Smooth muscle cell (in vitro differentiated cells): ENCODE data around the gene AP5B1. TPM values are rescaled to one million over a fixed set of nuclear protein-coding genes. Genes with fewer than 3 reads are reported as not detected.
"Not testable (repeated sequence)": the region's sequence is repeated elsewhere in the genome, so short reads cannot be mapped to it uniquely, and the experiment has no call there.

Experiments used
- DNase-seq: peaks from one replicate; lab custom pipeline; 2025; ENCODE audit not compliant: unreplicated experiment; lab: John Stamatoyannopoulos, UW
- H2AFZ ChIP-seq: fragments of 200-600 bp; sonication (generic); 2 replicates; pipeline ENCODE4 v1.6.0; 2016; ENCODE audit warnings: antibody characterized with exemption, low read depth, mild to moderate bottlenecking
- H3F3A ChIP-seq: fragments of 200-600 bp; sonication (generic); 2 replicates; pipeline ENCODE4 v1.6.0; 2017; ENCODE audit warnings: antibody characterized with exemption, low read depth
- H3K27ac ChIP-seq: fragments of 200-600 bp; sonication (generic); 2 replicates; pipeline ENCODE4 v1.5.1; 2016; ENCODE audit warnings: low read depth, mild to moderate bottlenecking
- H3K27me3 ChIP-seq: fragments of 200-600 bp; sonication (generic); 2 replicates; pipeline ENCODE4 v1.6.1; 2016; ENCODE audit warnings: low read depth, mild to moderate bottlenecking
- H3K36me3 ChIP-seq: fragments of 200-600 bp; sonication (generic); 2 replicates; pipeline ENCODE4 v1.5.1; 2016; ENCODE audit warnings: low read depth
- H3K4me1 ChIP-seq: fragments of 200-600 bp; sonication (generic); 2 replicates; pipeline ENCODE4 v1.5.1; 2016; ENCODE audit warnings: low read depth
- H3K4me2 ChIP-seq: fragments of 200-600 bp; sonication (generic); 2 replicates; pipeline ENCODE4 v1.6.0; 2016; ENCODE audit warnings: mild to moderate bottlenecking
- H3K4me3 ChIP-seq: fragments of 200-600 bp; sonication (generic); 2 replicates; pipeline ENCODE4 v1.5.1; 2016; ENCODE audit warnings: mild to moderate bottlenecking
- H3K79me2 ChIP-seq: fragments of 200-600 bp; sonication (generic); 2 replicates; pipeline ENCODE4 v1.6.0; 2016; ENCODE audit warnings: low read depth, mild to moderate bottlenecking
- H3K9ac ChIP-seq: fragments of 200-600 bp; sonication (generic); 2 replicates; pipeline ENCODE4 v1.6.0; 2016; ENCODE audit warnings: low read depth
- H3K9me3 ChIP-seq: fragments of 200-600 bp; sonication (generic); replicated peaks from 2 replicates; pipeline ENCODE4 v1.5.1; 2016; ENCODE audit warnings: low read depth
- H4K20me1 ChIP-seq: fragments of 200-600 bp; sonication (generic); 2 replicates; pipeline ENCODE4 v1.6.0; 2016; ENCODE audit warnings: low read depth
- WGBS: methylation state at CpG from one replicate; pipeline ENCODE4 v1.1.7; 2016; ENCODE audit warnings: low lambda C conversion rate; 5-methylcytosine and 5-hydroxymethylcytosine counted together
- polyA plus RNA-seq: library from polyadenylated mRNA; unstranded; fragments of >200 nt; fragmentation: Nextera tagmentation; extraction: Ambion mirVana; gene quantifications from 2 replicates; pipeline ENCODE4 v1.2.1, GENCODE V29; 2016
- total RNA-seq: library from RNA; depleted of rRNA; stranded (reverse); fragments of >200 nt; gene quantifications from 2 replicates; pipeline ENCODE4 v1.2.3, GENCODE V29; 2014
- TF ChIP-seq, protein P1 (sequence below): fragments of 200-600 bp; sonication (generic); IDR thresholded peaks from 2 replicates; pipeline ENCODE4 v1.5.1; 2017; ENCODE audit warnings: borderline replicate concordance, mild to moderate bottlenecking, antibody characterized with exemption; ENCODE audit not compliant: insufficient read depth, poor library complexity, severe bottlenecking

Gene AP5B1
- total and polyA plus RNA-seq, 2 experiments from 2014 or later = 6.2 to 7.7 TPM

DNA sequence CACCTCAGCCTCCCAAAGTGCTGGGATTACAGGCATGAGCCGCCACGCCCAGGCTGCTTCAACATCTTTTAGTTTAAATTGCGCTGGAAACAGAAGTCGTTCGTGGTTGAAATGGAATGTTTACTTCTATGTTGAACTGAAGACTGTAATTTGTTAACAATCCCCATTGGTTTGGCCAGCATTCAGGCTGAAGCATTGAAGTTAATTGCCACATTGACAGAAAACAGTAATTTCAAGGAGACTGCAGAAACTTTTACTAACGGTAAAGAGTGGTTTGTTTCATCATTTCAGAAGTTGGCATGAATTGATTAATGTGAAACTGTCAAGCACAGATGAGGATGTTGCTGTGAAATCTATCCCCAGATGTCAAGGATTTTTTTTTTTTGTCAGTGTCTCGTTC is 14.2 kb downstream of the AP5B1 start:
- peaks cover 8% of the 10 kb centered on the region for H3F3A ChIP-seq
- H3K9ac ChIP-seq = no peak overlapping the region
- 38% methylated on average over 7 of the region's 7 CpGs for WGBS
- no peak overlapping the region for H3K27ac ChIP-seq
- no peaks in the 10 kb centered on the region for H3K4me1 ChIP-seq
- no peak overlapping the region for H3K4me3 ChIP-seq
- no peaks in the 10 kb centered on the region for H3K79me2 ChIP-seq
- H4K20me1 ChIP-seq = peaks cover 2% of the 10 kb centered on the region
- DNase-seq = no peak
- H3K36me3 ChIP-seq = no peaks in the 10 kb centered on the region
- no peaks in the 10 kb centered on the region for H3K9me3 ChIP-seq
- H3K4me2 ChIP-seq = no peak overlapping the region
- no peak overlapping the region for H2AFZ ChIP-seq
- H3K27me3 ChIP-seq = no peaks in the 10 kb centered on the region
- TF ChIP-seq, protein P1, sequence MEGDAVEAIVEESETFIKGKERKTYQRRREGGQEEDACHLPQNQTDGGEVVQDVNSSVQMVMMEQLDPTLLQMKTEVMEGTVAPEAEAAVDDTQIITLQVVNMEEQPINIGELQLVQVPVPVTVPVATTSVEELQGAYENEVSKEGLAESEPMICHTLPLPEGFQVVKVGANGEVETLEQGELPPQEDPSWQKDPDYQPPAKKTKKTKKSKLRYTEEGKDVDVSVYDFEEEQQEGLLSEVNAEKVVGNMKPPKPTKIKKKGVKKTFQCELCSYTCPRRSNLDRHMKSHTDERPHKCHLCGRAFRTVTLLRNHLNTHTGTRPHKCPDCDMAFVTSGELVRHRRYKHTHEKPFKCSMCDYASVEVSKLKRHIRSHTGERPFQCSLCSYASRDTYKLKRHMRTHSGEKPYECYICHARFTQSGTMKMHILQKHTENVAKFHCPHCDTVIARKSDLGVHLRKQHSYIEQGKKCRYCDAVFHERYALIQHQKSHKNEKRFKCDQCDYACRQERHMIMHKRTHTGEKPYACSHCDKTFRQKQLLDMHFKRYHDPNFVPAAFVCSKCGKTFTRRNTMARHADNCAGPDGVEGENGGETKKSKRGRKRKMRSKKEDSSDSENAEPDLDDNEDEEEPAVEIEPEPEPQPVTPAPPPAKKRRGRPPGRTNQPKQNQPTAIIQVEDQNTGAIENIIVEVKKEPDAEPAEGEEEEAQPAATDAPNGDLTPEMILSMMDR = no peak

DNA sequence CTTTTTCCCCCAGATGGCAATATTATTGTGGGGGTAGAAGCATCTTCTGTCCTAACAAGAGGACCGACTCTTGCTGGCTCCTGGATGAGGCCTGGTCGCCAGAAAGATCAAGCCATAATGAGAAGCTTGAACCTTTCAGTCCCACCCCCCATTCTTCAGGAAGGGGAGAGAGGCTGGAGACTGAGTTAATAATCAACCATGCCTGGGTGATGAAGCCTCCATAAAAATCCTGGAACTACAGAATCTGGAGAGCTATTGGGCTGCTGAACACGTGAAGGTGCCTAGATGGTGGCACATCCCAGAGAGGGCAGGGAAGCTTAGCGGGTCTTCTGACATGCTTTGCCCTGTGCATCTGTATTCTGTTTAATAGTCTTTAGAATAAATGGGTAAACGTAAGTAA is 16.3 kb downstream of the AP5B1 start:
- H3K9ac ChIP-seq = no peak overlapping the region
- H3K9me3 ChIP-seq = no peaks in the 10 kb centered on the region
- WGBS = 85% methylated on average over 5 of the region's 5 CpGs
- H3K27ac ChIP-seq = no peak overlapping the region
- H3K36me3 ChIP-seq = no peaks in the 10 kb centered on the region
- peaks cover 8% of the 10 kb centered on the region for H3F3A ChIP-seq
- TF ChIP-seq, protein P1 = no peak
- H3K4me2 ChIP-seq = no peak overlapping the region
- H3K4me3 ChIP-seq = no peak overlapping the region
- no peaks in the 10 kb centered on the region for H3K4me1 ChIP-seq
- H3K27me3 ChIP-seq = no peaks in the 10 kb centered on the region
- no peak for DNase-seq
- no peaks in the 10 kb centered on the region for H3K79me2 ChIP-seq
- H2AFZ ChIP-seq = no peak overlapping the region
- H4K20me1 ChIP-seq = no peaks in the 10 kb centered on the region

DNA sequence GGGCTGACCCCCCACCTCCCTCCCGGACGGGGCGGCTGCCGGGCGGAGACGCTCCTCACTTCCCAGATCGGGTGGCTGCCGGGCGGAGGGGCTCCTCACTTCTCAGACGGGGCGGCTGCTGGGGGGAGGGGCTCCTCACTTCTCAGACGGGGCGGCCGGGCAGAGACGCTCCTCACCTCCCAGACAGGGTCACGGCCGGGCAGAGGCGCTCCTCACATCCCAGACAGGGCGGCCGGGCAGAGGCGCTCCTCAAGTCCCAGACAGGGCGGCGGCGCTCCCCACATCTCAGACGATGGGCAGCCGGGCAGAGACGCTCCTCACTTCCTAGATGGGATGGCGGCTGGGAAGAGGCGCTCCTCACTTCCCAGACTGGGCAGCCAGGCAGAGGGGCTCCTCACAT is 18.0 kb downstream of the AP5B1 start:
- H3K4me2 ChIP-seq, H3K9ac ChIP-seq, H3K4me1 ChIP-seq, H3K79me2 ChIP-seq, H3K27me3 ChIP-seq, H3F3A ChIP-seq, H4K20me1 ChIP-seq, H2AFZ ChIP-seq, H3K4me3 ChIP-seq, H3K9me3 ChIP-seq, DNase-seq, H3K36me3 ChIP-seq, H3K27ac ChIP-seq: not testable (repeated sequence)
- 95% methylated on average over 18 of the region's 29 CpGs for whole genome bisulfite sequencing

DNA sequence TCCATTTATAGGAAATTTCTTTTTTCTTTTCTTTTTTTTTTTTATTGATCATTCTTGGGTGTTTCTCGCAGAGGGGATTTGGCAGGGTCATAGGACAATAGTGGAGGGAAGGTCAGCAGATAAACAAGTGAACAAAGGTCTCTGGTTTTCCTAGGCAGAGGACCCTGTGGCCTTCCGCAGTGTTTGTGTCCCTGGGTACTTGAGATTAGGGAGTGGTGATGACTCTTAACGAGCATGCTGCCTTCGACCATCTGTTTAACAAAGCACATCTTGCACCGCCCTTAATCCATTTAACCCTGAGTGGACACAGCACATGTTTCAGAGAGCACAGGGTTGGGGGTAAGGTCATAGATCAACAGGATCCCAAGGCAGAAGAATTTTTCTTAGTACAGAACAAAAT is 18.6 kb downstream of the AP5B1 start:
- not testable (repeated sequence) for H3F3A ChIP-seq, H3K9ac ChIP-seq, H3K27ac ChIP-seq, H3K4me1 ChIP-seq, H2AFZ ChIP-seq, DNase-seq, H3K9me3 ChIP-seq, H3K79me2 ChIP-seq, H3K4me2 ChIP-seq, H4K20me1 ChIP-seq, H3K4me3 ChIP-seq, H3K36me3 ChIP-seq, H3K27me3 ChIP-seq
- 74% methylated on average over 5 of the region's 5 CpGs for whole genome bisulfite sequencing

DNA sequence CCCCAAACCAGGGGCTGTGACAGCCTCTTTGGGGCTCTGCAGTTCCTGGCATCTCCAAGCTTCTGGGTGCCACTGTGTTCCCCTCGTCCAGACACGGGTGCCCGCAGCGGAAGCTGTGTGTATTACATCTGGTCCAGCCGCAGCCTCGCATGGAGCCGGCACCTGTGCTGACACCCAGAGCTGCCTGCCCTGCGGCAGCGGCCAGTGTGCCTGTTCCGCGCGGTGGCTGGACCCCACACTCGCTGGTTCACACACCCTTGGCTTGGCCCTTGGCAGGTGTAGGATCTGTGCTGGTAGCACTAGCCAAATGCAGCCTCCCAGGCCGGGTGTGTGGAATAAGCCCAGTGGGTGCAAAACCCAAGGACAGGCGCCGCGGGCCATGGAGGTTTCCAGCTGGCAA is 35.7 kb downstream of the AP5B1 start:
- no peak overlapping the region for H3K4me2 ChIP-seq
- DNase-seq = no peak
- no peaks in the 10 kb centered on the region for H4K20me1 ChIP-seq
- TF ChIP-seq, protein P1 = no peak
- H3F3A ChIP-seq = no peaks in the 10 kb centered on the region
- H3K4me3 ChIP-seq = no peak overlapping the region
- H3K79me2 ChIP-seq = no peaks in the 10 kb centered on the region
- no peak overlapping the region for H2AFZ ChIP-seq
- H3K27me3 ChIP-seq = peaks cover 16% of the 10 kb centered on the region
- no peak overlapping the region for H3K9ac ChIP-seq
- H3K36me3 ChIP-seq = no peaks in the 10 kb centered on the region
- no peaks in the 10 kb centered on the region for H3K9me3 ChIP-seq
- 95% methylated on average over 17 of the region's 17 CpGs for WGBS
- H3K4me1 ChIP-seq = no peaks in the 10 kb centered on the region
- no peak overlapping the region for H3K27ac ChIP-seq
